Sigmoid colon (tissue), 7 donors: ENCODE data around the gene ARL8A. TPM values are rescaled to one million over a fixed set of nuclear protein-coding genes. Genes with fewer than 3 reads are reported as not detected.

Source experiments
- DNase-seq: peaks from one replicate; pipeline ENCODE4 v3.0.0-alpha.2; 2019
- H3K27ac ChIP-seq, 4 donors: fragments of 200-600 bp; sonication (generic); one replicate each; pipeline ENCODE4 v1.5.1; 2016 to 2019; ENCODE audit warnings: mild to moderate bottlenecking in 1 of 4
- H3K27me3 ChIP-seq, 3 donors: fragments of 200-600 bp; sonication (generic); one replicate each; pipeline ENCODE4 v1.5.1; 2019; ENCODE audit warnings: mild to moderate bottlenecking in 1 of 3
- H3K36me3 ChIP-seq, 4 donors: fragments of 200-600 bp; sonication (generic); one replicate each; pipeline ENCODE4 v1.5.1; 2016 to 2019
- H3K4me1 ChIP-seq, 4 donors: fragments of 200-600 bp; sonication (generic); one replicate each; pipeline ENCODE4 v1.5.1; 2017 to 2019
- H3K4me3 ChIP-seq, 4 donors: fragments of 200-600 bp; sonication (generic); one replicate each; pipeline ENCODE4 v1.5.1; 2017 to 2019; ENCODE audit warnings: mild to moderate bottlenecking in 2 of 4, moderate library complexity in 1 of 4
- H3K9me3 ChIP-seq, 4 donors: fragments of 200-600 bp in 3 of 4; sonication (generic) in 3 of 4; one replicate each; pipeline versions ENCODE4 v1.5.1 to v1.6.1; 2013 to 2019
- CTCF ChIP-seq, 4 experiments: fragments of 450-650 bp in 3 of 4; fragments of 200-600 bp in 1 of 4; IDR thresholded peaks; one replicate each; pipeline ENCODE4 v1.5.1; 2016 to 2019; ENCODE audit warnings: antibody characterized with exemption in 4 of 4, mild to moderate bottlenecking in 3 of 4, moderate library complexity in 2 of 4
- EP300 ChIP-seq, 4 donors: sonication (generic); formaldehyde crosslinking; IDR thresholded peaks; one replicate each; pipeline ENCODE4 v1.6.1; 2017; ENCODE audit warnings: antibody characterized with exemption in 4 of 4
- POLR2A ChIP-seq, 2 donors: fragments of 450-650 bp; IDR thresholded peaks; one replicate each; pipeline ENCODE4 v1.6.1; 2016; ENCODE audit warnings: antibody characterized with exemption in 2 of 2, mild to moderate bottlenecking in 2 of 2, moderate library complexity in 2 of 2
- POLR2AphosphoS5 ChIP-seq, 4 donors: sonication (generic); formaldehyde crosslinking; IDR thresholded peaks; one replicate each; pipeline ENCODE4 v1.6.1; 2017; ENCODE audit warnings: antibody characterized with exemption in 4 of 4
- WGBS, 2 donors: extraction: QIAGEN DNeasy Blood & Tissue Kit; methylation state at CpG; one replicate each; pipeline ENCODE4 v1.1.7; 2013; 5-methylcytosine and 5-hydroxymethylcytosine counted together
- intact Hi-C: fragments of 100-400 bp; cut with DNase I; formaldehyde crosslinking; loops from one replicate; pipeline ENCODE4 v1.15.1; 2023
- polyA plus RNA-seq, 3 donors: library from polyadenylated mRNA; stranded (reverse); fragments of 200-250 nt; gene quantifications; one replicate each; pipeline ENCODE4 v1.2.3, GENCODE V29; 2013
- total RNA-seq, 4 donors: library from RNA; depleted of rRNA; stranded (reverse); fragments of >200 nt; gene quantifications; one replicate each; pipeline ENCODE4 v1.1.0, GENCODE V29; 2016
- donor health status: healthy with polysubstance abuse.
- donor health status: Bipolar disorder and iron deficiency.
- donor health status: healthy.

ARL8A gene
- total and polyA plus RNA-seq, 7 donors = 13.8 to 29.0 (median 22.4) TPM

DNA sequence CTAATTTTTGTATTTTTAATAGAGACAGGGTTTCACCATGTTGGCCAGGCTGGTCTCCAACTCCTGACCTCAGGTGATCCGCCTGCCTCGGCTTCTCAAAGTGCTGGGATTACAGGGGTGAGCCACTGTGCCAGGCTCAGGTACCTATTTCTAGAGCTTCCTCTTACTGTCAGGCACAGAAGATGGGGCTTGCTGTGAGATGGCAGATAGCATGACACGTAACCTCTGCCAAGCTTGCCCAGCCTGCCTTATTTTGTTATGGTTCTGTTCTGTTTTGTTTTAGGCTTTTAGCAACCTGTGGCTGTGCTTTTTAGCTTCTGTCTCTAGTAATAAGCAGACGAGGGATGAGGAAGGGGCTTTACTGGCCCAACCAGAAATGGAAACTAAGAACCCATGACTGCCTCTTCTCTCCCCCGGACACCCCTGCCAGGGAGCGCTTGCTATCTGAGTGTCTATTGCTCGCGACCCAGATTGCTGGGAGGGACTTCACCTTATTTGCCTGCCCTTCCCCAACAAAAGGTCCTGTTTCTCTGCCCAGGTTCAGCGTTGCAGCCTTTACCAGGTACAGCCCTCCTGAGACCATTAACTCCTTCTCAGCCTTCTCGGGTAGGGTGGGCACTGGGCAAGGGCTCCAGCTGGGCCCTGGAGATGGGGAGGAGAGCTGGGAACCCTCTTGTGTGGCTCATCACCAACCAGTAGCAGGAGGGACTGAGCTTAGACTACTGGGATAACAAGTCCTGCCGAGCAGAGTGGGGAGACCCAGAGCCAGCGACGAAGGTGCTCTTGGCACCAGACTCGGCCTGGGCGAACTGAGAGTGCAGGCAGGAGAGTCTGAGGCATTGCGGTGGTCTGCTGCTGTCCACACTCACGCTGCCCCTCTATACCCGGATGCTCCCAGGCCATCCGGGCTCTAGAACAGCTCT, 35.6 kb upstream of the ARL8A start:
- Histone ChIP-seq H3K9me3 (no peaks in the 10 kb centered on the region), H3K36me3 (no peaks in the 10 kb centered on the region), H3K4me3 (no peak overlapping the region), H3K27ac (no peak overlapping the region), H3K4me1 (peaks cover 0 to 4% (median 0%) of the 10 kb centered on the region in 4 donors), H3K27me3 (peaks cover 0 to 19% (median 0%) of the 10 kb centered on the region in 3 donors)
- no peak for DNase-seq
- no peak for TF ChIP-seq EP300 (IDR thresholded peaks at IDR 0.05)
- no peak for TF ChIP-seq CTCF (IDR thresholded peaks at IDR 0.05)
- TF ChIP-seq POLR2AphosphoS5 (IDR thresholded peaks at IDR 0.05) = no peak
- TF ChIP-seq POLR2A (IDR thresholded peaks at IDR 0.05) = no peak
- WGBS, 2 donors = 72 to 80% methylated on average over 19 of the region's 19 CpGs
- intact Hi-C loops = no loop called here

DNA sequence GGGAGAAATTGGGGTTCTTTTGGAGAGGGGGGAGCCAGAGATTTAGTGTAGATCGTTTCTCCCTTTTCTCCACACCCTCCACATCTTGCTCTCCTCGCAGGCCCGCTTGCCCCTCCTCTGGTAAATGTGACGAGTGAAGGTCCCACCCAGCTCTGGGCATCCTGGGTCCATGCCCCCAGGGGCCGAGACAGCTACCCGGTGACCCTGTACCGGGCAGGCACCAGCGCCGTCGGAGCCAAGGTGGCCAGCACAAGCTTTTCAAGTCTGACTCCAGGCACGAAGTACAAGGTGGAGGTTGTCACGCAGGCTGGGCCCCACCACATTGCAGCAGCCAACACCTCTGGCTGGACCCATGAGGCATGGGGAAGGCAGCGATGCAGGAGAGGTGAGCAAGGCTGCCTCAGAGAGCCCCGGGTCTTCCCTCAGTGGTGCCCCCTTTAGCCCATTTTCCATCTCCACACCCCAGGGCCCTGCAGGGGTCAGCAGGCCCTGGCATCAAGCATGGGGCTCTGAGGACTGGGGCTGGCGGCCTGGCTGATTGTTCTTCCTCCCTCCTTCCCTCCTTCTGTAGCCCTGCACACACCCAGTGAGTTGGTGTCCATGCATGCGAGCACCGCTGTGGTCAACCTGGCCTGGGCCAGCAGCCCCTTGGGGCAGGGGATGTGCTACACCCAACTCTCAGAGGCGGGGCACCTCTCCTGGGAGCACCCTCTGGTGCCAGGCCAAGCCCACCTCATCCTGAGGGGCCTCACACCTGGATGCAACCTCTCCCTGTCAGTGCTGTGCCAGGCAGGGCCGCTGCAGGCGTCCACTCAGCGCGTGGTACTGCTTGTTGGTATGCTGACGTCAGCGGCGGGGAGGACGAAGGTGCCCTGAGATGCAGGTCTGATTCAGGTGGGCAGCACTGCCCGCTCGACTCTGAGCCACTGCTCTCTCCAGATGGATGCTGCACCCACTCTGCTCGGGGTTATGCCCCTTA, 32.7 kb upstream of the ARL8A start:
- no peaks in the 10 kb centered on the region for H3K36me3 ChIP-seq

DNA sequence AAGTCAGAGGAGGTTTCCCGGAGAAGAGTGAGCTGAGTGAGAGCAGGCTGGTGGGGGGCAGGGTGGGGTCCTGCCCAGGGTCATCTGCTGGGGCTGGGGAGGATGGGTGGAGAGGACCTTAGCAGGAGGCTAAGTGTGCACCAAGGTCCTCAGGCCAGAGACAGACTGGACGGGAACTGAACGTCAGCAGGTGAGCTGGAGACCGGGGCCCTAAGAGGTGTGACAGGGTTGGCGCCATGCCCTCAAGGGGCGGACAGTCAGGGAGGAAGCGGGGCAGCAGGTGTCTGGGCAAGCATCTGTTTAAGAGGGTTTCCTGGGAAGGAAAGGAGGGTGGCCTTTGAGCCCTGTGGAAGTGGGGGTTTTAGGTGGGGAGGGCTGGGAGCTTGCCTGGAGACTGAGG, 29.5 kb upstream of the ARL8A start:
- Histone ChIP-seq H3K36me3 (no peaks in the 10 kb centered on the region), H3K9me3 (no peaks in the 10 kb centered on the region), H3K27me3 (no peaks in the 10 kb centered on the region), H3K4me1 (no peaks in the 10 kb centered on the region), H3K4me3 (no peak overlapping the region), H3K27ac (no peak overlapping the region)
- no peak for TF ChIP-seq EP300 (IDR thresholded peaks at IDR 0.05)
- no peak for TF ChIP-seq POLR2A (IDR thresholded peaks at IDR 0.05)
- TF ChIP-seq POLR2AphosphoS5 (IDR thresholded peaks at IDR 0.05) = no peak
- intact Hi-C loops = no loop called here
- DNase-seq = no peak
- WGBS, 2 donors = 76 to 81% methylated on average over 7 of the region's 7 CpGs

More for the DNA sequence above, 32.7 kb upstream of the ARL8A start:
- Histone ChIP-seq H3K27me3 (no peaks in the 10 kb centered on the region), H3K27ac (no peak overlapping the region), H3K9me3 (no peaks in the 10 kb centered on the region), H3K4me3 (no peak overlapping the region), H3K4me1 (no peaks in the 10 kb centered on the region)
- DNase-seq = no peak
- 89 to 91% methylated on average over 29 of the region's 29 CpGs for WGBS, 2 donors
- intact Hi-C loops = no loop called here
- no peak for TF ChIP-seq POLR2A (IDR thresholded peaks at IDR 0.05)
- no peak for TF ChIP-seq EP300 (IDR thresholded peaks at IDR 0.05)
- no peak for TF ChIP-seq POLR2AphosphoS5 (IDR thresholded peaks at IDR 0.05)
- no peak for TF ChIP-seq CTCF (IDR thresholded peaks at IDR 0.05)

- no peak overlapping the region for H3K27ac ChIP-seq
- DNase-seq = no peak
- H3K4me1 ChIP-seq = peaks cover 0 to 3% (median 0%) of the 10 kb centered on the region in 4 donors
- no peak for TF ChIP-seq POLR2AphosphoS5 (IDR thresholded peaks at IDR 0.05)
- no peak for TF ChIP-seq CTCF (IDR thresholded peaks at IDR 0.05)
- no peak for TF ChIP-seq EP300 (IDR thresholded peaks at IDR 0.05)
- TF ChIP-seq POLR2A (IDR thresholded peaks at IDR 0.05) = no peak
- 94 to 96% methylated on average over 5 of the region's 5 CpGs for WGBS, 2 donors
- no peaks in the 10 kb centered on the region for H3K9me3 ChIP-seq
- no peak overlapping the region for H3K4me3 ChIP-seq
- intact Hi-C loops = no loop called here
- no peaks in the 10 kb centered on the region for H3K27me3 ChIP-seq
- H3K36me3 ChIP-seq = no peaks in the 10 kb centered on the region
These were observed 27.4 kb upstream of the ARL8A start for GRCh38 chr1:202172015-202172355.
